MG63 (cell line): ENCODE results near the gene DGKG. TPM values are rescaled to one million over a fixed set of nuclear protein-coding genes. Genes with fewer than 3 reads are reported as not detected.
A peak's percentile ranks its signal among the peaks of the same experiment; 100 is the strongest.

Experiments used
- DNase-seq: peaks from one replicate; pipeline ENCODE4 v3.0.0-alpha.2; 2020
- H3K27me3 ChIP-seq: fragments of 250-450 bp; sonication (Bioruptor Pico); 2 replicates; pipeline ENCODE4 v1.5.1; 2020; ENCODE audit warnings: mild to moderate bottlenecking, moderate library complexity
- H3K36me3 ChIP-seq: fragments of 250-450 bp; sonication (Bioruptor Pico); 2 replicates; pipeline ENCODE4 v1.5.1; 2020; ENCODE audit warnings: mild to moderate bottlenecking, moderate library complexity
- H3K4me3 ChIP-seq: fragments of 250-450 bp; sonication (Bioruptor Pico); 2 replicates; pipeline ENCODE4 v1.5.1; 2020; ENCODE audit warnings: mild to moderate bottlenecking, moderate library complexity
- H3K9me3 ChIP-seq: fragments of 250-450 bp; sonication (Bioruptor Pico); 2 replicates; pipeline ENCODE4 v1.5.1; 2020; ENCODE audit warnings: mild to moderate bottlenecking, moderate library complexity
- total RNA-seq: library from RNA; depleted of rRNA; stranded (reverse); fragments of >200 nt; shearing (Covaris generic); gene quantifications from 2 replicates; pipeline ENCODE4 v1.2.3, GENCODE V29; 2014; ENCODE audit warnings: low replicate concordance

Gene DGKG
- total RNA-seq, 1 experiment from 2014 or later: 2.6 TPM

- H3K36me3 ChIP-seq: no peaks in the 10 kb centered on the region
- no peak overlapping the region for H3K4me3 ChIP-seq
- no peak for DNase-seq
- no peaks in the 10 kb centered on the region for H3K27me3 ChIP-seq
- no peaks in the 10 kb centered on the region for H3K9me3 ChIP-seq
Measured at GRCh38 chr3:186244016-186244415, 118.0 kb downstream of the DGKG start.

- H3K9me3 ChIP-seq: no peaks in the 10 kb centered on the region
- no peaks in the 10 kb centered on the region for H3K27me3 ChIP-seq
- H3K4me3 ChIP-seq: peak overlapping the region; percentile 28
- H3K36me3 ChIP-seq: no peaks in the 10 kb centered on the region
- peak; percentile 93 for DNase-seq
Measured at GRCh38 chr3:186241910-186242821, 119.9 kb downstream of the DGKG start.

GRCh38 chr3:186239321-186239720 is 122.7 kb downstream of the DGKG start:
- no peaks in the 10 kb centered on the region for H3K27me3 ChIP-seq
- H3K36me3 ChIP-seq: no peaks in the 10 kb centered on the region
- no peak overlapping the region for H3K4me3 ChIP-seq
- no peak for DNase-seq
- H3K9me3 ChIP-seq: no peaks in the 10 kb centered on the region

- H3K9me3 ChIP-seq: no peaks in the 10 kb centered on the region
Measured at GRCh38 chr3:186237915-186238314, 124.1 kb downstream of the DGKG start.

GRCh38 chr3:186236357-186237020 is 125.5 kb downstream of the DGKG start:
- no peaks in the 10 kb centered on the region for H3K9me3 ChIP-seq
- no peak for DNase-seq
- no peaks in the 10 kb centered on the region for H3K36me3 ChIP-seq
- H3K27me3 ChIP-seq: no peaks in the 10 kb centered on the region
- no peak overlapping the region for H3K4me3 ChIP-seq

More at GRCh38 chr3:186237915-186238314, 124.1 kb downstream of the DGKG start:
- Histone ChIP-seq H3K27me3 (no peaks in the 10 kb centered on the region), H3K4me3 (no peak overlapping the region), H3K36me3 (no peaks in the 10 kb centered on the region)
- DNase-seq: no peak

GRCh38 chr3:186235554-186235953 is 126.5 kb downstream of the DGKG start:
- Histone ChIP-seq H3K9me3 (no peaks in the 10 kb centered on the region), H3K4me3 (no peak overlapping the region), H3K27me3 (no peaks in the 10 kb centered on the region), H3K36me3 (no peaks in the 10 kb centered on the region)
- DNase-seq: no peak

GRCh38 chr3:186234152-186234551 is 127.9 kb downstream of the DGKG start:
- DNase-seq: no peak
- H3K27me3 ChIP-seq: no peaks in the 10 kb centered on the region
- H3K36me3 ChIP-seq: no peaks in the 10 kb centered on the region
- no peaks in the 10 kb centered on the region for H3K9me3 ChIP-seq
- H3K4me3 ChIP-seq: no peak overlapping the region

- no peak for DNase-seq
- Histone ChIP-seq H3K4me3 (no peak overlapping the region), H3K9me3 (no peaks in the 10 kb centered on the region), H3K27me3 (no peaks in the 10 kb centered on the region), H3K36me3 (no peaks in the 10 kb centered on the region)
Measured at GRCh38 chr3:186226482-186226881, 135.6 kb downstream of the DGKG start.

GRCh38 chr3:186225603-186226002 is 136.4 kb downstream of the DGKG start:
- H3K9me3 ChIP-seq: no peaks in the 10 kb centered on the region
- no peaks in the 10 kb centered on the region for H3K36me3 ChIP-seq
- DNase-seq: no peak
- no peak overlapping the region for H3K4me3 ChIP-seq
- no peaks in the 10 kb centered on the region for H3K27me3 ChIP-seq

- H3K36me3 ChIP-seq: no peaks in the 10 kb centered on the region
- no peak for DNase-seq
- H3K4me3 ChIP-seq: no peak overlapping the region
- no peaks in the 10 kb centered on the region for H3K27me3 ChIP-seq
- H3K9me3 ChIP-seq: no peaks in the 10 kb centered on the region
Measured at GRCh38 chr3:186224041-186224610, 137.9 kb downstream of the DGKG start.

- Histone ChIP-seq H3K9me3 (no peaks in the 10 kb centered on the region), H3K4me3 (no peak overlapping the region), H3K36me3 (no peaks in the 10 kb centered on the region), H3K27me3 (no peaks in the 10 kb centered on the region)
- DNase-seq: no peak
Measured at GRCh38 chr3:186223476-186223875, 138.6 kb downstream of the DGKG start.

- Histone ChIP-seq H3K36me3 (no peaks in the 10 kb centered on the region), H3K9me3 (no peaks in the 10 kb centered on the region), H3K27me3 (no peaks in the 10 kb centered on the region), H3K4me3 (no peak overlapping the region)
- DNase-seq: no peak
Measured at GRCh38 chr3:186221760-186222378, 140.2 kb downstream of the DGKG start.

GRCh38 chr3:186220911-186221645 is 141.0 kb downstream of the DGKG start:
- H3K4me3 ChIP-seq: no peak overlapping the region
- DNase-seq: no peak
- no peaks in the 10 kb centered on the region for H3K27me3 ChIP-seq
- H3K36me3 ChIP-seq: no peaks in the 10 kb centered on the region
- no peaks in the 10 kb centered on the region for H3K9me3 ChIP-seq

- H3K9me3 ChIP-seq: no peaks in the 10 kb centered on the region
- no peaks in the 10 kb centered on the region for H3K36me3 ChIP-seq
- H3K27me3 ChIP-seq: no peaks in the 10 kb centered on the region
- no peak overlapping the region for H3K4me3 ChIP-seq
- DNase-seq: no peak
Measured at GRCh38 chr3:186220365-186220764, 141.7 kb downstream of the DGKG start.

GRCh38 chr3:186219211-186219638 is 142.8 kb downstream of the DGKG start:
- DNase-seq: no peak
- Histone ChIP-seq H3K27me3 (no peaks in the 10 kb centered on the region), H3K4me3 (no peak overlapping the region), H3K36me3 (no peaks in the 10 kb centered on the region), H3K9me3 (no peaks in the 10 kb centered on the region)

GRCh38 chr3:186218421-186218820 is 143.6 kb downstream of the DGKG start:
- DNase-seq: no peak
- Histone ChIP-seq H3K36me3 (no peaks in the 10 kb centered on the region), H3K4me3 (no peak overlapping the region), H3K27me3 (no peaks in the 10 kb centered on the region), H3K9me3 (no peaks in the 10 kb centered on the region)
